ENCODE measurements around the gene TOB1.

- TF ChIP-seq CTCF (IDR thresholded peaks at IDR 0.05) (no peak), EZH2 (IDR thresholded peaks at IDR 0.05; ENCODE audit: borderline replicate concordance, insufficient read depth, low read depth, low read length, poor library complexity, severe bottlenecking) (no peak)
Measured at GRCh38 chr17:50837286-50837979, 28.7 kb downstream of the TOB1 start.
